Smooth muscle cell (in vitro differentiated cells): Measurements from ENCODE around the gene PALLD. TPM values are rescaled to one million over a fixed set of nuclear protein-coding genes. Genes with fewer than 3 reads are reported as not detected.

Experiments used
- DNase-seq: peaks from one replicate; lab custom pipeline; 2025; ENCODE audit not compliant: unreplicated experiment; lab: John Stamatoyannopoulos, UW
- H2AFZ ChIP-seq: fragments of 200-600 bp; sonication (generic); 2 replicates; pipeline ENCODE4 v1.6.0; 2016; ENCODE audit warnings: antibody characterized with exemption, low read depth, mild to moderate bottlenecking
- H3F3A ChIP-seq: fragments of 200-600 bp; sonication (generic); 2 replicates; pipeline ENCODE4 v1.6.0; 2017; ENCODE audit warnings: antibody characterized with exemption, low read depth
- H3K27ac ChIP-seq: fragments of 200-600 bp; sonication (generic); 2 replicates; pipeline ENCODE4 v1.5.1; 2016; ENCODE audit warnings: low read depth, mild to moderate bottlenecking
- H3K27me3 ChIP-seq: fragments of 200-600 bp; sonication (generic); 2 replicates; pipeline ENCODE4 v1.6.1; 2016; ENCODE audit warnings: low read depth, mild to moderate bottlenecking
- H3K36me3 ChIP-seq: fragments of 200-600 bp; sonication (generic); 2 replicates; pipeline ENCODE4 v1.5.1; 2016; ENCODE audit warnings: low read depth
- H3K4me1 ChIP-seq: fragments of 200-600 bp; sonication (generic); 2 replicates; pipeline ENCODE4 v1.5.1; 2016; ENCODE audit warnings: low read depth
- H3K4me2 ChIP-seq: fragments of 200-600 bp; sonication (generic); 2 replicates; pipeline ENCODE4 v1.6.0; 2016; ENCODE audit warnings: mild to moderate bottlenecking
- H3K4me3 ChIP-seq: fragments of 200-600 bp; sonication (generic); 2 replicates; pipeline ENCODE4 v1.5.1; 2016; ENCODE audit warnings: mild to moderate bottlenecking
- H3K79me2 ChIP-seq: fragments of 200-600 bp; sonication (generic); 2 replicates; pipeline ENCODE4 v1.6.0; 2016; ENCODE audit warnings: low read depth, mild to moderate bottlenecking
- H3K9ac ChIP-seq: fragments of 200-600 bp; sonication (generic); 2 replicates; pipeline ENCODE4 v1.6.0; 2016; ENCODE audit warnings: low read depth
- H3K9me3 ChIP-seq: fragments of 200-600 bp; sonication (generic); replicated peaks from 2 replicates; pipeline ENCODE4 v1.5.1; 2016; ENCODE audit warnings: low read depth
- H4K20me1 ChIP-seq: fragments of 200-600 bp; sonication (generic); 2 replicates; pipeline ENCODE4 v1.6.0; 2016; ENCODE audit warnings: low read depth
- WGBS: methylation state at CpG from one replicate; pipeline ENCODE4 v1.1.7; 2016; ENCODE audit warnings: low lambda C conversion rate; 5-methylcytosine and 5-hydroxymethylcytosine counted together
- polyA plus RNA-seq: library from polyadenylated mRNA; unstranded; fragments of >200 nt; fragmentation: Nextera tagmentation; extraction: Ambion mirVana; gene quantifications from 2 replicates; pipeline ENCODE4 v1.2.1, GENCODE V29; 2016
- total RNA-seq: library from RNA; depleted of rRNA; stranded (reverse); fragments of >200 nt; gene quantifications from 2 replicates; pipeline ENCODE4 v1.2.3, GENCODE V29; 2014
- TF ChIP-seq, protein P1 (sequence below): fragments of 200-600 bp; sonication (generic); IDR thresholded peaks from 2 replicates; pipeline ENCODE4 v1.5.1; 2017; ENCODE audit warnings: borderline replicate concordance, mild to moderate bottlenecking, antibody characterized with exemption; ENCODE audit not compliant: insufficient read depth, poor library complexity, severe bottlenecking

The PALLD gene
- total and polyA plus RNA-seq, 2 experiments from 2014 or later = 354 to 415 TPM

DNA sequence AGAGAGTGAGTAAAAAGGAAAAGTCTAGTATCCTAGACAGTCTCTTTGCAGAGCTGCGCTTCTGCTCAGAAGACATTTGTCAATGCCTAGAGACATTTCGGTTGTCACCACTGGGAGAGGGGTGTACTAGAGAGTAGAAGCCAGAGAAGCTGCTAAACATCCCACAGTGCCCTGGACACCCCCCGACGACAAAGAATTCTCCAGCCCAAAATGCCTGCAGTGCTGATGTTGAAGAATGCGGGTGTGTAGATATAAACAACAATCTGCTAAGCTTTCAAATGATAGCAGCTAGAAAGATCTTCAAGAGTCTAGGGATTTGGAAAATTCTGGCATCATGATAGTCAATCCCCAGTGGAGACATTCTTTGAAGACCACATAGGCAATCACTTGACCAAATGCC is 90.1 kb downstream of the PALLD start:
- Histone ChIP-seq H3K27ac (peak overlapping the region; percentile 98), H3K4me2 (peak overlapping the region; percentile 66), H3K36me3 (no peaks in the 10 kb centered on the region), H2AFZ (no peak overlapping the region), H4K20me1 (no peaks in the 10 kb centered on the region), H3K4me3 (no peak overlapping the region), H3K9me3 (no peaks in the 10 kb centered on the region), H3K9ac (peak overlapping the region; percentile 81), H3F3A (peaks cover 18% of the 10 kb centered on the region), H3K79me2 (no peaks in the 10 kb centered on the region), H3K27me3 (no peaks in the 10 kb centered on the region), H3K4me1 (peaks cover 38% of the 10 kb centered on the region)
- TF ChIP-seq, protein P1, sequence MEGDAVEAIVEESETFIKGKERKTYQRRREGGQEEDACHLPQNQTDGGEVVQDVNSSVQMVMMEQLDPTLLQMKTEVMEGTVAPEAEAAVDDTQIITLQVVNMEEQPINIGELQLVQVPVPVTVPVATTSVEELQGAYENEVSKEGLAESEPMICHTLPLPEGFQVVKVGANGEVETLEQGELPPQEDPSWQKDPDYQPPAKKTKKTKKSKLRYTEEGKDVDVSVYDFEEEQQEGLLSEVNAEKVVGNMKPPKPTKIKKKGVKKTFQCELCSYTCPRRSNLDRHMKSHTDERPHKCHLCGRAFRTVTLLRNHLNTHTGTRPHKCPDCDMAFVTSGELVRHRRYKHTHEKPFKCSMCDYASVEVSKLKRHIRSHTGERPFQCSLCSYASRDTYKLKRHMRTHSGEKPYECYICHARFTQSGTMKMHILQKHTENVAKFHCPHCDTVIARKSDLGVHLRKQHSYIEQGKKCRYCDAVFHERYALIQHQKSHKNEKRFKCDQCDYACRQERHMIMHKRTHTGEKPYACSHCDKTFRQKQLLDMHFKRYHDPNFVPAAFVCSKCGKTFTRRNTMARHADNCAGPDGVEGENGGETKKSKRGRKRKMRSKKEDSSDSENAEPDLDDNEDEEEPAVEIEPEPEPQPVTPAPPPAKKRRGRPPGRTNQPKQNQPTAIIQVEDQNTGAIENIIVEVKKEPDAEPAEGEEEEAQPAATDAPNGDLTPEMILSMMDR = no peak
- no peak for DNase-seq
- 10% methylated on average over 5 of the region's 5 CpGs for WGBS

DNA sequence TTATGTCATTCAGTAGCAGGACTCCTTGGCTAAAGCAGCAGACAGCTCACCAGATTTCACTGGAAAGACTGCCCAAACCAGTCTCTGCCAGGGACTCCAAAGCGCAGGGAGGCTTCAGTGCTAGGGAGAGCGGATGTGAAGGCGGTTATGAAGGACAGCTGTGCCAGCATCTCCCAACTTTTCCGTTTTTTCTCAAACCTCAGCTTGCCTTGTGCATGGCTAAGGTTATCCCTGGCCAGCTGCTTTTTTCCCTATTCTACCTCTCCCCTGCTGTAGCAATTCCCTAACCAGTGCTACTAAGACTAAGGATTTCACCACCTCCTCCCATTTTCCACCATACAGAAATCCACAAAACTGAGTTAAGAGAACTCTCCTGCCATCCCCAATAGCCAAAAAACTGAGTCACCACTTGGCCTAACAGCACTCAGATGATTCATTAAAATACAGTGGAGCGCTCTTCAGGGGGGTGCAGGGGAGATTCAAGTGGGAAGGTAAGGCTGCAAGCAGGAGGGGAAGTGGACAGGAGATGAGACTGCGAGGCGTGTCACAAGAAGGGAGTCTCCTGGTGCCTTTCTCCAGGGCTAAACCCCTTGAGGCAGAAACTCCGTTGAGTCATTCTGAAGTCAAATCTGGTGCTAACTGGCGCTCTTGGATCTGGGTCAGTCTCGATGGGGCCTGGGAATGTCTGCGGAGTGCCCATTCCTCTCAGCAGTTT is 90.7 kb downstream of the PALLD start:
- TF ChIP-seq, protein P1 = no peak
- 14% methylated on average over 11 of the region's 11 CpGs for WGBS
- Histone ChIP-seq H3K27ac (peak overlapping the region; percentile 98), H3K36me3 (no peaks in the 10 kb centered on the region), H3K4me2 (peak overlapping the region; percentile 66), H3F3A (peaks cover 18% of the 10 kb centered on the region), H2AFZ (no peak overlapping the region), H3K4me3 (no peak overlapping the region), H3K9ac (peak overlapping the region; percentile 81), H4K20me1 (no peaks in the 10 kb centered on the region), H3K27me3 (no peaks in the 10 kb centered on the region), H3K79me2 (no peaks in the 10 kb centered on the region), H3K4me1 (peaks cover 38% of the 10 kb centered on the region), H3K9me3 (no peaks in the 10 kb centered on the region)
- DNase-seq = no peak

DNA sequence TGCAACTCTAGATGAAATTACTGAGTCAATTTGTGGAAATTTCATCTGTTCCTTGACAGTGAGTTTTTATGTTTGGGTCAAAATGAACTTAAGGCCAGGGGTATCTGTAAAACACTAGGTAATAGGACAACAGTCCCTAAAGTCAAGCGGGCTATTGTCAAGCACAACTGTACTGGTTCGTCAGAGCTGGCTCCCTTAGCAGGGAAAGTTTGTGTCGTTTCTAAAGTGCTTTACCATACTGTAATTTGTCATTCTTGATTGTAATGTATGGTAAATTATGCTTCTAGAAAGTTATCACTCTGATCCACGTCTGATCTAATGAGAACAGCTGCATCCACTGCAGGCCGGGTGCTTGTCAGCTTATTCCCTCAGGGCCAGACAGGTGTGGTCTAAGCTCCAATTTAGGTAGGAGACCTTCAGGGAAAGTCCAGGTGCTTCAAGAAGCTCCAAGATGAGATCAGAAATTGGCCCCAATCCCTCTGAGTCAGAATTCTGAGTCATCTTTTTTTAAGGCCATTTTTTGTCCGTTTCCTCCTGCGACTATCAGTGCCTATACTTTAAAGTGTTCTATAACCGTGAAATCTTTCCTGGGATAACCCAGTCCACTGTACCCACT is 92.2 kb downstream of the PALLD start:
- DNase-seq = no peak
- Histone ChIP-seq H3K27me3 (no peaks in the 10 kb centered on the region), H4K20me1 (no peaks in the 10 kb centered on the region), H3K79me2 (no peaks in the 10 kb centered on the region), H3K9ac (peak overlapping the region; percentile 81), H3K27ac (peak overlapping the region; percentile 98), H3K36me3 (no peaks in the 10 kb centered on the region), H3K4me1 (peaks cover 38% of the 10 kb centered on the region), H3K9me3 (no peaks in the 10 kb centered on the region), H3K4me3 (no peak overlapping the region), H3F3A (peaks cover 18% of the 10 kb centered on the region), H2AFZ (peak overlapping the region; percentile 93), H3K4me2 (peak overlapping the region; percentile 66)
- WGBS = 40% methylated on average over 8 of the region's 8 CpGs
- TF ChIP-seq, protein P1 = no peak
